Sigmoid colon (tissue), 7 donors: Measurements from ENCODE around the gene NR1D1. TPM values are rescaled to one million over a fixed set of nuclear protein-coding genes. Genes with fewer than 3 reads are reported as not detected.

Source experiments
- DNase-seq: peaks from one replicate; pipeline ENCODE4 v3.0.0-alpha.2; 2019
- H3K27ac ChIP-seq, 4 donors: fragments of 200-600 bp; sonication (generic); one replicate each; pipeline ENCODE4 v1.5.1; 2016 to 2019; ENCODE audit warnings: mild to moderate bottlenecking in 1 of 4
- H3K27me3 ChIP-seq, 3 donors: fragments of 200-600 bp; sonication (generic); one replicate each; pipeline ENCODE4 v1.5.1; 2019; ENCODE audit warnings: mild to moderate bottlenecking in 1 of 3
- H3K36me3 ChIP-seq, 4 donors: fragments of 200-600 bp; sonication (generic); one replicate each; pipeline ENCODE4 v1.5.1; 2016 to 2019
- H3K4me1 ChIP-seq, 4 donors: fragments of 200-600 bp; sonication (generic); one replicate each; pipeline ENCODE4 v1.5.1; 2017 to 2019
- H3K4me3 ChIP-seq, 4 donors: fragments of 200-600 bp; sonication (generic); one replicate each; pipeline ENCODE4 v1.5.1; 2017 to 2019; ENCODE audit warnings: mild to moderate bottlenecking in 2 of 4, moderate library complexity in 1 of 4
- H3K9me3 ChIP-seq, 4 donors: fragments of 200-600 bp in 3 of 4; sonication (generic) in 3 of 4; one replicate each; pipeline versions ENCODE4 v1.5.1 to v1.6.1; 2013 to 2019
- CTCF ChIP-seq, 4 experiments: fragments of 450-650 bp in 3 of 4; fragments of 200-600 bp in 1 of 4; IDR thresholded peaks; one replicate each; pipeline ENCODE4 v1.5.1; 2016 to 2019; ENCODE audit warnings: antibody characterized with exemption in 4 of 4, mild to moderate bottlenecking in 3 of 4, moderate library complexity in 2 of 4
- EP300 ChIP-seq, 4 donors: sonication (generic); formaldehyde crosslinking; IDR thresholded peaks; one replicate each; pipeline ENCODE4 v1.6.1; 2017; ENCODE audit warnings: antibody characterized with exemption in 4 of 4
- POLR2A ChIP-seq, 2 donors: fragments of 450-650 bp; IDR thresholded peaks; one replicate each; pipeline ENCODE4 v1.6.1; 2016; ENCODE audit warnings: antibody characterized with exemption in 2 of 2, mild to moderate bottlenecking in 2 of 2, moderate library complexity in 2 of 2
- POLR2AphosphoS5 ChIP-seq, 4 donors: sonication (generic); formaldehyde crosslinking; IDR thresholded peaks; one replicate each; pipeline ENCODE4 v1.6.1; 2017; ENCODE audit warnings: antibody characterized with exemption in 4 of 4
- WGBS, 2 donors: extraction: QIAGEN DNeasy Blood & Tissue Kit; methylation state at CpG; one replicate each; pipeline ENCODE4 v1.1.7; 2013; 5-methylcytosine and 5-hydroxymethylcytosine counted together
- intact Hi-C: fragments of 100-400 bp; cut with DNase I; formaldehyde crosslinking; loops from one replicate; pipeline ENCODE4 v1.15.1; 2023
- polyA plus RNA-seq, 3 donors: library from polyadenylated mRNA; stranded (reverse); fragments of 200-250 nt; gene quantifications; one replicate each; pipeline ENCODE4 v1.2.3, GENCODE V29; 2013
- total RNA-seq, 4 donors: library from RNA; depleted of rRNA; stranded (reverse); fragments of >200 nt; gene quantifications; one replicate each; pipeline ENCODE4 v1.1.0, GENCODE V29; 2016
- donor health status: healthy with polysubstance abuse.
- donor health status: Bipolar disorder and iron deficiency.
- donor health status: healthy.

NR1D1 gene
- total and polyA plus RNA-seq, 7 donors = 4.1 to 12.8 (median 11.4) TPM

GRCh38 chr17:40095351-40095943 is 4.9 kb downstream of the NR1D1 start:
- Histone ChIP-seq H3K36me3 (peaks cover 43 to 50% (median 46%) of the 10 kb centered on the region in 4 donors), H3K9me3 (no peaks in the 10 kb centered on the region), H3K27ac (peak overlapping the region; percentile 97 to 100 (median 98)), H3K4me1 (peaks cover 0 to 83% (median 83%) of the 10 kb centered on the region in 4 donors), H3K27me3 (no peaks in the 10 kb centered on the region), H3K4me3 (no peak overlapping the region)
- WGBS, 2 donors = 47 to 64% methylated on average over 17 of the region's 17 CpGs
- DNase-seq = peak; percentile 76
- TF ChIP-seq POLR2A (IDR thresholded peaks at IDR 0.05) (no peak), POLR2AphosphoS5 (IDR thresholded peaks at IDR 0.05) (peak in 2 of 4 donors; percentile 33 to 43)
- intact Hi-C loops = no loop called here

GRCh38 chr17:40094874-40095273 is 5.5 kb downstream of the NR1D1 start:
- H3K9me3 ChIP-seq = no peaks in the 10 kb centered on the region
- H3K4me3 ChIP-seq = no peak overlapping the region
- no peaks in the 10 kb centered on the region for H3K27me3 ChIP-seq
- peaks cover 43 to 54% (median 46%) of the 10 kb centered on the region in 4 donors for H3K36me3 ChIP-seq
- TF ChIP-seq CTCF (IDR thresholded peaks at IDR 0.05) = no peak
- peak in 2 of 4 donors; percentile 22 to 46 for TF ChIP-seq POLR2AphosphoS5 (IDR thresholded peaks at IDR 0.05)
- peak overlapping the region; percentile 97 to 100 (median 98) for H3K27ac ChIP-seq
- DNase-seq = peak; percentile 72
- 87 to 93% methylated on average over 14 of the region's 14 CpGs for WGBS, 2 donors
- H3K4me1 ChIP-seq = peaks cover 0 to 89% (median 88%) of the 10 kb centered on the region in 4 donors
- intact Hi-C loops = no loop called here

- WGBS, 2 donors = 73 to 86% methylated on average over 16 of the region's 16 CpGs
- Histone ChIP-seq H3K4me1 (peaks cover 0 to 100% (median 98%) of the 10 kb centered on the region in 4 donors), H3K36me3 (peaks cover 43 to 64% (median 51%) of the 10 kb centered on the region in 4 donors)
Measured at GRCh38 chr17:40093580-40094201, 6.7 kb downstream of the NR1D1 start.

GRCh38 chr17:40093005-40093579 is 7.3 kb downstream of the NR1D1 start:
- no peak for DNase-seq
- no peaks in the 10 kb centered on the region for H3K27me3 ChIP-seq
- peaks cover 0 to 95% (median 93%) of the 10 kb centered on the region in 4 donors for H3K4me1 ChIP-seq
- peak overlapping the region in 2 of 4 donors; percentile 13 to 19 for H3K4me3 ChIP-seq
- peaks cover 47 to 70% (median 57%) of the 10 kb centered on the region in 4 donors for H3K36me3 ChIP-seq
- TF ChIP-seq POLR2A (IDR thresholded peaks at IDR 0.05) (no peak), POLR2AphosphoS5 (IDR thresholded peaks at IDR 0.05) (peak in 1 of 4 donors; percentile 4)
- peak overlapping the region; percentile 97 to 100 (median 98) for H3K27ac ChIP-seq
- H3K9me3 ChIP-seq = no peaks in the 10 kb centered on the region
- WGBS, 2 donors = 89% methylated on average over 29 of the region's 29 CpGs
- intact Hi-C loops = no loop called here

More at GRCh38 chr17:40093580-40094201, 6.7 kb downstream of the NR1D1 start:
- Histone ChIP-seq H3K27ac (peak overlapping the region; percentile 97 to 100 (median 98)), H3K9me3 (no peaks in the 10 kb centered on the region), H3K27me3 (no peaks in the 10 kb centered on the region), H3K4me3 (peak overlapping the region in 1 of 4 donors; percentile 19)
- DNase-seq = peak; percentile 75
- intact Hi-C loops = no loop called here
- peak in 2 of 4 donors; percentile 30 for TF ChIP-seq POLR2AphosphoS5 (IDR thresholded peaks at IDR 0.05)
- no peak for TF ChIP-seq EP300 (IDR thresholded peaks at IDR 0.05)

- H3K27me3 ChIP-seq = no peaks in the 10 kb centered on the region
- H3K9me3 ChIP-seq = no peaks in the 10 kb centered on the region
- 49 to 60% methylated on average over 3 of the region's 3 CpGs for WGBS, 2 donors
- TF ChIP-seq CTCF (IDR thresholded peaks at IDR 0.05) (no peak), POLR2A (IDR thresholded peaks at IDR 0.05) (no peak), EP300 (IDR thresholded peaks at IDR 0.05) (no peak), POLR2AphosphoS5 (IDR thresholded peaks at IDR 0.05) (no peak)
- intact Hi-C loops = no loop called here
- peaks cover 0 to 90% (median 88%) of the 10 kb centered on the region in 4 donors for H3K4me1 ChIP-seq
- peak overlapping the region; percentile 97 to 100 (median 98) for H3K27ac ChIP-seq
- peak overlapping the region in 2 of 4 donors; percentile 13 to 19 for H3K4me3 ChIP-seq
- DNase-seq = no peak
- peaks cover 52 to 76% (median 62%) of the 10 kb centered on the region in 4 donors for H3K36me3 ChIP-seq
Measured at GRCh38 chr17:40092581-40092980, 7.8 kb downstream of the NR1D1 start.
